Measurements from ENCODE around the gene STK39. TPM values are rescaled to one million over a fixed set of nuclear protein-coding genes. Genes with fewer than 3 reads are reported as not detected.
A peak's percentile ranks its signal among the peaks of the same experiment; 100 is the strongest.

STK39 gene
- 14.7 and 24.0 TPM in 2 replicates for total RNA-seq

DNA sequence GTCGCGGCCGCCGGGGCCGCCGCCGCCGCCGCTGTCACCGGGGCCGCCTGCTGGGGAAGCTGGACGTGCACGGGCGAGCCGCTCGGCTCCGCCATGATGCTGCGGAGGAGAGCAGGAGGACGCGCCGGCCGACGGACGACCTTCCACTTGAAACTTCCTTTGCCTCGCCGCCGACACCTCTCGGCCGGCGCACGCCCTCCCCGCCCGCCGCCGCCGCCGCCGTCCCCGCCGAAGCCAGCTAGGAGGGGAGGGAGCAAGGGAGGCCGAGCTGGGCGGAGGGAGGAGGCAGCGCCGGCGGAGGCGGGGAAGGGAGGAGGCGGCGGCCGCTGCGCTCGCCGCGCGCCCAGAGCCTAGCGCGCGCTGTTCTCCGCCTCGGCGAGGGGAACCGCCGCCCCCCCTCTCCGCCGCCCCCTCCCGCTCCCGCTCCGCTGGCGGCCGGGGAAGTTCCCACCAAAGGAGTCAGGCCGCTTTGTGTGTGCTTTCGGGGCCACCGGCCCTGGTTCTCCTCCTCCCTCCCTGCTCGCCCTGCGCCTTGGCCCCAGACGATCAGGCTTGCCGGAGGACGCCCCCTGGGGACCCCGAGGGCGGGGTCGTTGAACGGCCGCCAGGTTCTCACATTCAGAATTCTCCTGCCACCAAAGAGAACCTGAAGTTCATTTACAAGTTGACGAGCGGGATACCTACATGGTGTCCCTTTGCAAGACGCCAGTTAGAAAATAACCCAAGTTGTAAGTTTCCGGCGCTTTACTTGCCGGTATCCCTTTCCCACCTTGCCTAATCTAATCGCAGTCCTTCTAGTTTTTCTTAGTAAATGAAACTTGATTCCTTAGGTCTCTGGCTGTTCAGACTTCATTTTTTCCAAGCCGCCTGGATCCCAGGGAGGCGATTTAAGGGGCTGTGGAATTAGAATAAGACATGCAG is at the start of gene STK39:
Gene STK39, minus strand, starts transcription at position 255 of the 921 bp plus-strand sequence. Its CDS starts 160 bp downstream, at position 95.

Small RNAs within 50 kb of the gene (small RNA-seq; reads per million reads assigned to genes)
- 10.7 reads per million, percentile 95 among the genes with 10 or more reads in this experiment for gene AC067940.1

Other genes with a start within 250 kb of the STK39 start
- gene CERS6, start 208.7 kb upstream of the STK39 start, total RNA-seq, result 15.4 and 16.0 TPM in 2 replicates

All from subcutaneous preadipocyte (primary cell).